ENCODE measurements around the gene CATSPER4. TPM values are rescaled to one million over a fixed set of nuclear protein-coding genes. Genes with fewer than 3 reads are reported as not detected.

Gene CATSPER4
- total RNA-seq, 2 donors from 2014 or later, result 1.5 TPM; not detected in 1

DNA sequence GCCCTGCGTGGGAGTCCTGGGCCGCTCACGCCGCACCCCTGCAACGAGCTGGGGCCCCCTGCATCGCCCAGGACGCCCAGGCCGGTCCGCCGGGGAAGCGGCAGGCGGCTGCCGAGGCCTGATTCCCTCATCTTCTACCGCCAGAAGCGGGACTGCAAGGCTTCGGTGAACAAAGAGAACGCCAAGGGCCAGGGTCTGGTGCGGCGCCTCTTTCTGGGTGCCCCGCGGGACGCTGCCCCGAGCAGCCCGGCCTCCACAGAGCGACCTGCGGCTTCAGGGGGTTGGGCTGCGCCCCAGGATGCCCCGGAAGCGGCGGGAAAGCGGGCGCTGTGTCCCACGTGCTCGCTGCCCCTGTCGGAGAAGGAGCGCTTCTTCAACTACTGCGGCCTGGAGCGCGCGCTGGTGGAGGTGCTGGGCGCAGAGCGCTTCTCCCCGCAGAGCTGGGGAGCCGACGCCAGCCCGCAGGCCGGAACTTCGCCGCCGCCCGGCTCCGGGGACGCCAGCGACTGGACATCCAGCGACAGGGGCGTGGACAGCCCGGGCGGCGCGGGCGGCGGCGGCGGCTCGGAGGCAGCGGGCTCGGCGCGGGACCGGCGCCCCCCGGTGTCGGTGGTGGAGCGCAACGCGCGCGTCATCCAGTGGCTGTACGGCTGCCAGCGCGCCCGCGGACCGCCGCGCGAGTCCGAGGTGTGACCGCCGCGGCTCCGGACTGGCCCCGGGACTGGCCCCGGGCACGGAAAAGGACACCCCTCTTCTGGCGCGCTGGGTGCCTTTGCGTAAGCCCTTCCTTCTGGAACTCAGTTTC, 28.8 kb upstream of the CATSPER4 start:
- Histone ChIP-seq H3K4me3 (peak overlapping the region; percentile 24 to 45), H3K36me3 (no peaks in the 10 kb centered on the region), H3K9me3 (no peaks in the 10 kb centered on the region), H3K27ac (no peak overlapping the region), H3K4me1 (replicated peaks) (peaks cover 4% of the 10 kb centered on the region), H3K27me3 (replicated peaks; ENCODE audit: insufficient read depth) (no peaks in the 10 kb centered on the region)
- no peak for TF ChIP-seq POLR2AphosphoS5 (IDR thresholded peaks at IDR 0.05)
- TF ChIP-seq, protein P1, sequence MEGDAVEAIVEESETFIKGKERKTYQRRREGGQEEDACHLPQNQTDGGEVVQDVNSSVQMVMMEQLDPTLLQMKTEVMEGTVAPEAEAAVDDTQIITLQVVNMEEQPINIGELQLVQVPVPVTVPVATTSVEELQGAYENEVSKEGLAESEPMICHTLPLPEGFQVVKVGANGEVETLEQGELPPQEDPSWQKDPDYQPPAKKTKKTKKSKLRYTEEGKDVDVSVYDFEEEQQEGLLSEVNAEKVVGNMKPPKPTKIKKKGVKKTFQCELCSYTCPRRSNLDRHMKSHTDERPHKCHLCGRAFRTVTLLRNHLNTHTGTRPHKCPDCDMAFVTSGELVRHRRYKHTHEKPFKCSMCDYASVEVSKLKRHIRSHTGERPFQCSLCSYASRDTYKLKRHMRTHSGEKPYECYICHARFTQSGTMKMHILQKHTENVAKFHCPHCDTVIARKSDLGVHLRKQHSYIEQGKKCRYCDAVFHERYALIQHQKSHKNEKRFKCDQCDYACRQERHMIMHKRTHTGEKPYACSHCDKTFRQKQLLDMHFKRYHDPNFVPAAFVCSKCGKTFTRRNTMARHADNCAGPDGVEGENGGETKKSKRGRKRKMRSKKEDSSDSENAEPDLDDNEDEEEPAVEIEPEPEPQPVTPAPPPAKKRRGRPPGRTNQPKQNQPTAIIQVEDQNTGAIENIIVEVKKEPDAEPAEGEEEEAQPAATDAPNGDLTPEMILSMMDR (IDR thresholded peaks at IDR 0.05), result peak in 1 of 4 experiments; percentile 49
- no peak for DNase-seq (ENCODE audit: low spot score)
- WGBS, result 2% methylated on average over 82 of the region's 98 CpGs
- intact Hi-C loops (cut with DNase I), result loop anchor here (5.0 kb wide), 1 partner anchor 59 kb away; no protein-coding TSS in a partner anchor

DNA sequence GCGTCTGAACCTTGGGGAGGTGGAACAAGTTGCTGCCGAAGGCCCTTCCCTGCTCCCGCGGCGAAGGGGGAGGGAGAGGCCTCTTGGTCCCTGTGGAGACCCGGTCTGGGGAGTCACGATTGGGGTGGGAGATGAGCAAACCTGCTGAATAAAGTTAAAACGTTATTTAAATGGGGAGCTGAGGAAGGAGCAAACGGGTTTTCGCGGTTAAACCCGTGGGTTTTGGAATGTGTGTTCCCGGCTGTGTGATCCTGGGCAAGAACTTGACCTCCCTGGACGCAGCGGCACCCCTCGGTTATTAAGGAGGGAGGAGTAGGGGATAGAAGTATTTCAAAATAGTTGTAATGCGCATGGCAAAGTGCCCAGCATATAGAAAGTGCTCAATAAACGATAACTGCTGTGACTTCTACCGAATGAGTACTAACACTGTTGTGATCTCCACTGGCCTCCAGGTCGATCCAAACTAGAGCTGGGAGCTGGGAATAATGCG, 28.1 kb upstream of the CATSPER4 start:
- H3K4me1 ChIP-seq (replicated peaks), result peaks cover 4% of the 10 kb centered on the region
- no peak for DNase-seq (ENCODE audit: low spot score)
- H3K9me3 ChIP-seq, result no peaks in the 10 kb centered on the region
- H3K27me3 ChIP-seq (replicated peaks; ENCODE audit: insufficient read depth), result no peaks in the 10 kb centered on the region
- peak overlapping the region; percentile 24 to 45 for H3K4me3 ChIP-seq
- 36% methylated on average over 21 of the region's 21 CpGs for WGBS
- TF ChIP-seq POLR2AphosphoS5 (IDR thresholded peaks at IDR 0.05) (no peak), POLR2A (IDR thresholded peaks at IDR 0.05) (no peak)
- TF ChIP-seq, protein P1 (IDR thresholded peaks at IDR 0.05), result no peak
- intact Hi-C loops (cut with DNase I), result loop anchor here (5.0 kb wide), 1 partner anchor 60 kb away; no protein-coding TSS in a partner anchor
- no peak overlapping the region for H3K27ac ChIP-seq
- no peaks in the 10 kb centered on the region for H3K36me3 ChIP-seq

DNA sequence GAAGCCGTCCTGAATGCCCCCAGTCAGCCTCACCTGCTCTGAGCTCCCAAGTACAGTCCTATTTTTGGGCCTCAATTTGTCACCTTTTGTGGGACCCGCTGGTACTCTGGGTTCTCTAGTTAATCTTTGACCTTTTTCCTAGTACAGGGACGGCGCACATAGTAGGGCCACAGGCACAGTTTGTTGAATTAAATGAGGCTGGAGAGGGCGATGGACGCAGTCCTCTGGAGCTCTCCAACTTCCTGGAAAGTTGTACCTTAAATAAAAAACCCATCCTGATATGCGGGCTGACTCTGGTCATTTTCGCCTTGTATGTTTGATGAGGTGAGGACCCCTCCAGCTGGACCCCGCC, 26.7 kb upstream of the CATSPER4 start:
- H3K4me3 ChIP-seq, result peak overlapping the region in 1 of 2 donors; percentile 31
- intact Hi-C loops (cut with DNase I), result loop anchor here (5.0 kb wide), 1 partner anchor 61 kb away; no protein-coding TSS in a partner anchor
- TF ChIP-seq POLR2A (IDR thresholded peaks at IDR 0.05) (no peak), POLR2AphosphoS5 (IDR thresholded peaks at IDR 0.05) (no peak)
- TF ChIP-seq, protein P1 (IDR thresholded peaks at IDR 0.05), result no peak
- no peak for DNase-seq (ENCODE audit: low spot score)
- 67% methylated on average over 9 of the region's 9 CpGs for WGBS
- no peaks in the 10 kb centered on the region for H3K27me3 ChIP-seq (replicated peaks; ENCODE audit: insufficient read depth)
- H3K27ac ChIP-seq, result no peak overlapping the region
- H3K9me3 ChIP-seq, result no peaks in the 10 kb centered on the region
- peaks cover 4% of the 10 kb centered on the region for H3K4me1 ChIP-seq (replicated peaks)
- H3K36me3 ChIP-seq, result no peaks in the 10 kb centered on the region

DNA sequence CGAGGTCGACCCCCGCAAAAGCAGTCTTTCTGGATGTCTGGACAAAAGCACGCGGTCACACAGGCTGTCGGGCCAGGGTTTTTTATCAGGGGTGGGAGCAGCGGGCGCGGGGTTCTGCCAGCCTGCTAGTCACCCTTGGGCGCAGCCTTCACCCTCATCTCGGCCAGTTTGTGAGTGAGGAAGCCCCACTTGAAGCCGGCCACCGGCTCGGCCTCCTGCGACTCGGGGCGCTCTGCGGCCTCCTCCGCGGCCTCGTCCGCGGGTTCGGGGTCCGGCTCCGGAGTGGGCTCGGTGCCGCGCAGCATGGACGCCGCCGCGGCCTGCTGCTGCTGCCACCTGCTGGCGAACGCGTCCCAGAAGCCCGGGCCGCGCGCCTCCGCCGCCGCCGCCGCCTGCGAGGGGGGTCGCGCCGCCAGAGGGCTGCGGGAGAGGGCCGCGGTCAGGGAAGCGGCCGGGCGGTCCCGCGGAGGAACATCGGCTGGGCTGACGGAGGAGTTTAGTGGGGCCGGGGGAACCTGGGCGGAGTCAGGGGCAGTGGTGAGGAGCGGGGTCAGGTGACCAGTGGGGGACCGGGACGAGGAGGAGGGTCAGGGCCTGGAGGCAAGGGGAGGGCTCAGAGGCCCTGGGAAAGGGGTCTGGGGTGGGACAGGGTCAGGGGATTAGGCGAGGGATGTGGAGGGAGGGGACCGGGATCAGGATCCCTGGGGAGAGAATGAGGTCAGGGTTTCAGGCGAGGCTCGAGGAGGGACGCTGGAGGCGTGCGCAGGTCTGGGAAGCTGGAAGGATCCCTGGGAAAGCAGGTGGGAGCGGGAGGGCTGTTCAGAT, 26.2 kb upstream of the CATSPER4 start:
- WGBS, result 19% methylated on average over 40 of the region's 72 CpGs
- intact Hi-C loops (cut with DNase I), result loop anchor here (5.0 kb wide), 1 partner anchor 62 kb away; no protein-coding TSS in a partner anchor
- H3K4me1 ChIP-seq (replicated peaks), result peaks cover 4% of the 10 kb centered on the region
- no peak for DNase-seq (ENCODE audit: low spot score)
- peak overlapping the region; percentile 26 to 31 for H3K4me3 ChIP-seq
- no peak overlapping the region for H3K27ac ChIP-seq
- no peaks in the 10 kb centered on the region for H3K27me3 ChIP-seq (replicated peaks; ENCODE audit: insufficient read depth)
- no peaks in the 10 kb centered on the region for H3K9me3 ChIP-seq
- TF ChIP-seq POLR2AphosphoS5 (IDR thresholded peaks at IDR 0.05) (no peak), POLR2A (IDR thresholded peaks at IDR 0.05) (no peak)
- TF ChIP-seq, protein P1 (IDR thresholded peaks at IDR 0.05), result peak; percentile 40 to 83 (median 50)
- no peaks in the 10 kb centered on the region for H3K36me3 ChIP-seq
